SK-N-SH (cell line): ENCODE measurements around the gene ARFGEF2. TPM values are rescaled to one million over a fixed set of nuclear protein-coding genes. Genes with fewer than 3 reads are reported as not detected.

Experiments
- CTCF ChIA-PET: fragments of 300-600, 350-600 bp; formaldehyde crosslinking; extraction: SDS; loops from one replicate; lab custom pipeline; 2021; lab: Yijun Ruan, JAX
- POLR2A ChIA-PET: fragments of 350-600 bp; sonication (Branson Sonifier 250); formaldehyde crosslinking; extraction: SDS; loops from one replicate; lab custom pipeline; 2020; ENCODE audit warnings: antibody characterized with exemption, inconsistent platforms; lab: Yijun Ruan, JAX
- DNase-seq: peaks from one replicate; pipeline ENCODE4 v3.0.0; 2012
- H2AFZ ChIP-seq: fragments of 200-600 bp; sonication (generic); 2 replicates; pipeline ENCODE4 v1.8.1; 2016; ENCODE audit warnings: antibody characterized with exemption, mild to moderate bottlenecking, low read depth
- H3F3A ChIP-seq: fragments of 200-600 bp; sonication (generic); replicated peaks from 2 replicates; pipeline ENCODE3; 2016; ENCODE audit warnings: antibody characterized with exemption, mild to moderate bottlenecking; ENCODE audit not compliant: insufficient read depth
- H3K27ac ChIP-seq, 2 experiments: fragments of 200-500 bp in 1 of 2; fragments of 200-600 bp in 1 of 2; sonication (Bioruptor generic) in 1 of 2; sonication (generic), shearing (Covaris generic) in 1 of 2; 2 replicates each; pipeline versions ENCODE4 v1.5.1 to v1.6.1; 2014 to 2016; ENCODE audit warnings: low read depth in 2 of 2, inconsistent platforms in 1 of 2, low read length in 1 of 2, mild to moderate bottlenecking in 1 of 2, mixed read lengths in 1 of 2
- H3K27me3 ChIP-seq: fragments of 200-600 bp; sonication (generic), shearing (Covaris generic); 2 replicates; pipeline ENCODE4 v1.6.1; 2016; ENCODE audit warnings: mixed run types; ENCODE audit not compliant: insufficient read depth
- H3K36me3 ChIP-seq, 2 experiments: fragments of 200-500 bp in 1 of 2; fragments of 200-600 bp in 1 of 2; sonication (Bioruptor generic) in 1 of 2; sonication (generic) in 1 of 2; replicated peaks in 1 of 2; 2 replicates each; pipeline versions ENCODE3 to v1.5.1; 2014 to 2016; ENCODE audit warnings: low read length in 1 of 2, mild to moderate bottlenecking in 1 of 2; ENCODE audit not compliant: insufficient read depth in 2 of 2, control insufficient read depth in 1 of 2
- H3K4me1 ChIP-seq, 2 experiments: fragments of 200-500 bp in 1 of 2; fragments of 200-600 bp in 1 of 2; sonication (Bioruptor generic) in 1 of 2; sonication (generic), shearing (Covaris generic) in 1 of 2; 2 replicates each; pipeline versions ENCODE4 v1.5.1 to v1.6.1; 2014 to 2016; ENCODE audit warnings: low read depth in 1 of 2, low read length in 1 of 2, mixed run types in 1 of 2; ENCODE audit not compliant: insufficient read depth in 2 of 2, control insufficient read depth in 1 of 2
- H3K4me2 ChIP-seq: fragments of 200-600 bp; sonication (generic), shearing (Covaris generic); 2 replicates; pipeline ENCODE4 v1.6.1; 2017; ENCODE audit warnings: mixed run types
- H3K4me3 ChIP-seq, 2 experiments: fragments of 200-500 bp in 1 of 2; fragments of 200-600 bp in 1 of 2; sonication (Bioruptor generic) in 1 of 2; sonication (generic), shearing (Covaris generic) in 1 of 2; 2 replicates each; pipeline versions ENCODE4 v1.5.1 to v1.8.1; 2014 to 2016; ENCODE audit warnings: low read depth in 2 of 2, inconsistent platforms in 1 of 2, low read length in 1 of 2, mild to moderate bottlenecking in 1 of 2, mixed read lengths in 1 of 2, moderate library complexity in 1 of 2
- H3K79me2 ChIP-seq: fragments of 200-600 bp; sonication (generic); 2 replicates; pipeline ENCODE4 v1.8.1; 2017; ENCODE audit warnings: mild to moderate bottlenecking; ENCODE audit not compliant: insufficient read depth
- H3K9ac ChIP-seq: fragments of 200-600 bp; sonication (generic); 2 replicates; pipeline ENCODE4 v1.6.1; 2017; ENCODE audit warnings: mixed run types
- H3K9me2 ChIP-seq: fragments of 200-600 bp; sonication (generic); 2 replicates; pipeline ENCODE4 v1.6.1; 2017; ENCODE audit warnings: mixed run types
- H3K9me3 ChIP-seq: fragments of 200-600 bp; sonication (generic); 2 replicates; pipeline ENCODE4 v1.6.1; 2017; ENCODE audit warnings: mixed run types, mild to moderate bottlenecking, moderate library complexity
- H4K20me1 ChIP-seq: fragments of 200-600 bp; sonication (generic); 2 replicates; pipeline ENCODE4 v1.6.1; 2017; ENCODE audit warnings: mild to moderate bottlenecking, mixed run types; ENCODE audit not compliant: insufficient read depth
- CHD2 ChIP-seq: fragments of 150-350 bp; IDR thresholded peaks from 2 replicates; pipeline ENCODE4 v1.6.1; 2018; ENCODE audit warnings: low read length; ENCODE audit not compliant: partially characterized antibody
- ELF1 ChIP-seq: IDR thresholded peaks from 2 replicates; pipeline ENCODE4 v1.4.0; 2012
- FOSL2 ChIP-seq: IDR thresholded peaks from 2 replicates; pipeline ENCODE4 v1.4.0; 2012; ENCODE audit warnings: low read depth, mild to moderate bottlenecking, moderate library complexity, borderline replicate concordance
- FOXJ3 ChIP-seq: sonication (generic); formaldehyde crosslinking; IDR thresholded peaks from 2 replicates; pipeline ENCODE4 v1.5.1; 2020; ENCODE audit warnings: mild to moderate bottlenecking, missing genetic modification reagents
- GABPA ChIP-seq: IDR thresholded peaks from 2 replicates; pipeline ENCODE4 v1.4.0; 2012; ENCODE audit warnings: low read depth, mild to moderate bottlenecking
- GATA2 ChIP-seq: sonication (generic); formaldehyde crosslinking; IDR thresholded peaks from 2 replicates; pipeline ENCODE4 v1.5.0; 2020; ENCODE audit warnings: mild to moderate bottlenecking, missing genetic modification reagents
- JUND ChIP-seq: IDR thresholded peaks from 2 replicates; pipeline ENCODE4 v1.4.0; 2012
- NRF1 ChIP-seq: IDR thresholded peaks from 2 replicates; pipeline ENCODE4 v1.6.1; 2012; ENCODE audit warnings: low read depth, mild to moderate bottlenecking, low read length
- PBX3 ChIP-seq: IDR thresholded peaks from 2 replicates; pipeline ENCODE4; 2012
- RCOR1 ChIP-seq: fragments of 150-350 bp; IDR thresholded peaks from 2 replicates; pipeline ENCODE4 v1.6.1; 2017; ENCODE audit warnings: antibody characterized with exemption, low read length
- RFX5 ChIP-seq: IDR thresholded peaks from 2 replicates; pipeline ENCODE4 v1.6.1; 2012; ENCODE audit warnings: mild to moderate bottlenecking, improper control_type of control experiment, low read length
- SMC3 ChIP-seq: IDR thresholded peaks from 2 replicates; pipeline ENCODE4 v1.6.1; 2012; ENCODE audit warnings: low read depth, low read length, improper control_type of control experiment
- TCF12 ChIP-seq: IDR thresholded peaks from 2 replicates; pipeline ENCODE4 v1.4.0; 2012
- TEAD4 ChIP-seq: IDR thresholded peaks from 2 replicates; pipeline ENCODE4 v1.4.0; 2012; ENCODE audit warnings: mild to moderate bottlenecking, borderline replicate concordance; ENCODE audit not compliant: insufficient read depth
- polyA plus RNA-seq, 3 experiments: library from polyadenylated mRNA; depleted of rRNA; stranded (reverse); fragments of >200 nt; gene quantifications; 2 replicates each; pipeline ENCODE4 v1.2.3, GENCODE V29; 2012
- TF ChIP-seq, protein P1 (sequence below): fragments of 150-350 bp; IDR thresholded peaks from 2 replicates; pipeline ENCODE4 v1.6.1; 2017; ENCODE audit warnings: antibody characterized with exemption, low read length, low read depth, borderline replicate concordance
- TF ChIP-seq, protein P2 (sequence below): fragments of 200-600 bp; sonication (generic); IDR thresholded peaks from 2 replicates; pipeline ENCODE4 v1.6.1; 2017; ENCODE audit warnings: antibody characterized with exemption, mild to moderate bottlenecking, moderate library complexity
- TF ChIP-seq, protein P3 (sequence below): IDR thresholded peaks from 2 replicates; pipeline ENCODE4 v1.4.0; 2012; ENCODE audit warnings: low read depth, borderline replicate concordance

Gene ARFGEF2
- polyA plus RNA-seq, 1 of the 3 experiments (the other 2 are of a cell fraction), result 6.1 TPM

GRCh38 chr20:48892891-48893290, 28.6 kb upstream of the ARFGEF2 start (continued):
- TF ChIP-seq, protein P1, sequence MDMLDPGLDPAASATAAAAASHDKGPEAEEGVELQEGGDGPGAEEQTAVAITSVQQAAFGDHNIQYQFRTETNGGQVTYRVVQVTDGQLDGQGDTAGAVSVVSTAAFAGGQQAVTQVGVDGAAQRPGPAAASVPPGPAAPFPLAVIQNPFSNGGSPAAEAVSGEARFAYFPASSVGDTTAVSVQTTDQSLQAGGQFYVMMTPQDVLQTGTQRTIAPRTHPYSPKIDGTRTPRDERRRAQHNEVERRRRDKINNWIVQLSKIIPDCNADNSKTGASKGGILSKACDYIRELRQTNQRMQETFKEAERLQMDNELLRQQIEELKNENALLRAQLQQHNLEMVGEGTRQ, result no peak
- no peak for TF ChIP-seq TEAD4
- no peak for TF ChIP-seq NRF1
- no peak for TF ChIP-seq CHD2
- TF ChIP-seq TCF12, result no peak
- TF ChIP-seq FOSL2, result no peak
- TF ChIP-seq, protein P2, sequence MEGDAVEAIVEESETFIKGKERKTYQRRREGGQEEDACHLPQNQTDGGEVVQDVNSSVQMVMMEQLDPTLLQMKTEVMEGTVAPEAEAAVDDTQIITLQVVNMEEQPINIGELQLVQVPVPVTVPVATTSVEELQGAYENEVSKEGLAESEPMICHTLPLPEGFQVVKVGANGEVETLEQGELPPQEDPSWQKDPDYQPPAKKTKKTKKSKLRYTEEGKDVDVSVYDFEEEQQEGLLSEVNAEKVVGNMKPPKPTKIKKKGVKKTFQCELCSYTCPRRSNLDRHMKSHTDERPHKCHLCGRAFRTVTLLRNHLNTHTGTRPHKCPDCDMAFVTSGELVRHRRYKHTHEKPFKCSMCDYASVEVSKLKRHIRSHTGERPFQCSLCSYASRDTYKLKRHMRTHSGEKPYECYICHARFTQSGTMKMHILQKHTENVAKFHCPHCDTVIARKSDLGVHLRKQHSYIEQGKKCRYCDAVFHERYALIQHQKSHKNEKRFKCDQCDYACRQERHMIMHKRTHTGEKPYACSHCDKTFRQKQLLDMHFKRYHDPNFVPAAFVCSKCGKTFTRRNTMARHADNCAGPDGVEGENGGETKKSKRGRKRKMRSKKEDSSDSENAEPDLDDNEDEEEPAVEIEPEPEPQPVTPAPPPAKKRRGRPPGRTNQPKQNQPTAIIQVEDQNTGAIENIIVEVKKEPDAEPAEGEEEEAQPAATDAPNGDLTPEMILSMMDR, result no peak

GRCh38 chr20:48893374-48893773, 28.1 kb upstream of the ARFGEF2 start:
- Histone ChIP-seq H3K27me3 (no peaks in the 10 kb centered on the region), H3K79me2 (no peaks in the 10 kb centered on the region), H2AFZ (no peak overlapping the region), H3K9ac (no peak overlapping the region), H3K4me1 (peaks cover 3 to 21% of the 10 kb centered on the region in 2 experiments; a peak in 2 of 4 replicates), H3K9me3 (no peaks in the 10 kb centered on the region)
- TF ChIP-seq ELF1 (no peak), GABPA (no peak), SMC3 (no peak), RFX5 (no peak), PBX3 (no peak), RCOR1 (no peak), JUND (no peak), GATA2 (CRISPR knock-in tag) (no peak), FOXJ3 (CRISPR knock-in tag) (no peak)
- TF ChIP-seq, protein P2, result no peak
- TF ChIP-seq, protein P3, sequence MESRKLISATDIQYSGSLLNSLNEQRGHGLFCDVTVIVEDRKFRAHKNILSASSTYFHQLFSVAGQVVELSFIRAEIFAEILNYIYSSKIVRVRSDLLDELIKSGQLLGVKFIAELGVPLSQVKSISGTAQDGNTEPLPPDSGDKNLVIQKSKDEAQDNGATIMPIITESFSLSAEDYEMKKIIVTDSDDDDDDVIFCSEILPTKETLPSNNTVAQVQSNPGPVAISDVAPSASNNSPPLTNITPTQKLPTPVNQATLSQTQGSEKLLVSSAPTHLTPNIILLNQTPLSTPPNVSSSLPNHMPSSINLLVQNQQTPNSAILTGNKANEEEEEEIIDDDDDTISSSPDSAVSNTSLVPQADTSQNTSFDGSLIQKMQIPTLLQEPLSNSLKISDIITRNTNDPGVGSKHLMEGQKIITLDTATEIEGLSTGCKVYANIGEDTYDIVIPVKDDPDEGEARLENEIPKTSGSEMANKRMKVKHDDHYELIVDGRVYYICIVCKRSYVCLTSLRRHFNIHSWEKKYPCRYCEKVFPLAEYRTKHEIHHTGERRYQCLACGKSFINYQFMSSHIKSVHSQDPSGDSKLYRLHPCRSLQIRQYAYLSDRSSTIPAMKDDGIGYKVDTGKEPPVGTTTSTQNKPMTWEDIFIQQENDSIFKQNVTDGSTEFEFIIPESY, result no peak
- TF ChIP-seq, protein P1, result no peak
- TF ChIP-seq, all 33 proteins: peak for 0
- H3F3A ChIP-seq, result peaks cover 7% of the 10 kb centered on the region
- H3K36me3 ChIP-seq, result no peaks in the 10 kb centered on the region
- no peak overlapping the region for H3K4me2 ChIP-seq
- H3K27ac ChIP-seq, result no peak overlapping the region
- POLR2A ChIA-PET, result no interaction called here
- H3K4me3 ChIP-seq, result no peak overlapping the region
- H3K9me2 ChIP-seq, result no peaks in the 10 kb centered on the region
- no peaks in the 10 kb centered on the region for H4K20me1 ChIP-seq
- CTCF ChIA-PET, result interaction anchor here (1.7 to 6.1 kb wide), 2 partner anchors 10 to 236 kb away, joined by 5 to 41 read pairs; no protein-coding TSS in a partner anchor
- no peak for DNase-seq
